Chondrocyte (in vitro differentiated cells): ENCODE measurements around the gene SPO11. TPM values are rescaled to one million over a fixed set of nuclear protein-coding genes. Genes with fewer than 3 reads are reported as not detected.
"Not testable (repeated sequence)": the region's sequence is repeated elsewhere in the genome, so short reads cannot be mapped to it uniquely, and the experiment has no call there.

Experiments
- DNase-seq: peaks from one replicate; pipeline ENCODE4 v3.0.0; 2021; ENCODE audit warnings: mixed read lengths, low spot score
- H3K27ac Mint-ChIP-seq: one replicate; pipeline ENCODE4 v1.8.0; 2021; ENCODE audit warnings: mild to moderate bottlenecking, moderate library complexity, mixed read lengths; ENCODE audit not compliant: unreplicated experiment
- H3K27me3 Mint-ChIP-seq: 2 replicates; pipeline ENCODE4 v1.8.0; 2021; ENCODE audit warnings: low read depth, mixed read lengths
- H3K36me3 Mint-ChIP-seq: 2 replicates; pipeline ENCODE4 v1.8.0; 2021; ENCODE audit warnings: low read depth, mixed read lengths
- H3K4me1 Mint-ChIP-seq: 2 replicates; pipeline ENCODE4 v1.8.0; 2021; ENCODE audit warnings: low read depth, mild to moderate bottlenecking, mixed read lengths
- H3K4me3 Mint-ChIP-seq: one replicate; pipeline ENCODE4 v1.8.0; 2021; ENCODE audit warnings: mild to moderate bottlenecking, moderate library complexity, mixed read lengths; ENCODE audit not compliant: unreplicated experiment
- H3K9me3 Mint-ChIP-seq: 2 replicates; pipeline ENCODE4 v1.8.0; 2021; ENCODE audit warnings: low read depth, mixed read lengths
- CTCF ChIP-seq: fragments of 200-600 bp; sonication (generic); IDR thresholded peaks from 2 replicates; pipeline ENCODE4 v1.5.0; 2021; ENCODE audit warnings: antibody characterized with exemption, mild to moderate bottlenecking, moderate library complexity
- total RNA-seq: library from RNA; stranded (reverse); gene quantifications from 3 replicates; pipeline ENCODE4 v1.2.1, GENCODE V29; 2021

Gene SPO11
- total RNA-seq, 1 donor from 2014 or later, result not detected

DNA sequence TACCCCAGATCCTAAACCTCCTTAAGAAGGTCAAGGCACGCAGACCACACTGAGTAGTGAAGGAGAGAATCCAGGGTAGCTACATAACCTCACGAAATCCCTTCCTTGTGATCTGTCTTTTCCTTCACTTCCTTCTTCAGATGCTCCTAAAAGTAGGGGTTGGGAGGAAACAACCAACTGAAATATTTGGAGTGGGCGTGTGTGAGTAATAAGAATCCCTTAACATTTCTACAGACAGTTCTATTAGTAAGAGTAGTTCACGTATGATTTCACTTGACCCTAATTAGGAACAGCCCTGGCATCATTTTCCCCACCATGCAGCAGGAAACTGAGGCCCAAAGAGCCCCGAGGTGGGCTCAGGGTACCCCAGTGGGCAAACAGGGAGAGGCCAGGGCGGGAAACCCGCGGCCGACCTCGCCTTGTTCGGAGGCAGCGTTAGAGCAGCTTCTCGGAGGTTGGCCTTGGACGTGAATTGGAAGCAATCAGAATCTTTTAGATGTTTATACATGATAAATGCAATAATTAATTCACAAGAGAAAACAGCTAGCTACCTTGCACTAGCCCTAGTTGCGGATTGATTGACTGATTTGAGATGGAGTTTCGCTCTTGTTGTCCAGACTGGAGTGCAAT, 20.6 kb downstream of the SPO11 start:
- peaks cover 20% of the 10 kb centered on the region for H3K4me1 Mint-ChIP-seq
- peak overlapping the region; percentile 61 for H3K4me3 Mint-ChIP-seq
- no peak for DNase-seq
- H3K36me3 Mint-ChIP-seq, result peaks cover 5% of the 10 kb centered on the region
- peaks cover 3% of the 10 kb centered on the region for H3K27me3 Mint-ChIP-seq
- peak overlapping the region; percentile 51 for H3K27ac Mint-ChIP-seq
- TF ChIP-seq CTCF, result no peak
- H3K9me3 Mint-ChIP-seq, result no peaks in the 10 kb centered on the region

DNA sequence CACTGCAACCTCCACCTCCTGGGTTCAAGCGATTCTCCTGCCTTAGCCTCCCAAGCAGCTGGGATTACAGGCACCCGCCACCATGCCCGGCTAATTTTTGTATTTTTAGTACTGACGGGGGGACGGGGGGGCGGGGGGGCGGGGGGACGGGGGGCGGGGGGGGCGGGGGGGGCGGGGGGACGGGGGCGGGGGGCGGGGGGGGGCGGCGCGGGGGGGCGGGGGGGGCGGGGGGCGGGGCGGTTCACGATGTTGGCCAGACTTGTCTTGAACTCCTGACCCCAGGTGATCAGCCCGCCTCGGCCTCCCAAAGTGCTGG, 21.1 kb downstream of the SPO11 start:
- H3K27ac Mint-ChIP-seq, H3K27me3 Mint-ChIP-seq, H3K36me3 Mint-ChIP-seq, DNase-seq, H3K9me3 Mint-ChIP-seq: not testable (repeated sequence)
- H3K4me1 Mint-ChIP-seq, result peaks cover 20% of the 10 kb centered on the region
- peak overlapping the region; percentile 88 for H3K4me3 Mint-ChIP-seq

DNA sequence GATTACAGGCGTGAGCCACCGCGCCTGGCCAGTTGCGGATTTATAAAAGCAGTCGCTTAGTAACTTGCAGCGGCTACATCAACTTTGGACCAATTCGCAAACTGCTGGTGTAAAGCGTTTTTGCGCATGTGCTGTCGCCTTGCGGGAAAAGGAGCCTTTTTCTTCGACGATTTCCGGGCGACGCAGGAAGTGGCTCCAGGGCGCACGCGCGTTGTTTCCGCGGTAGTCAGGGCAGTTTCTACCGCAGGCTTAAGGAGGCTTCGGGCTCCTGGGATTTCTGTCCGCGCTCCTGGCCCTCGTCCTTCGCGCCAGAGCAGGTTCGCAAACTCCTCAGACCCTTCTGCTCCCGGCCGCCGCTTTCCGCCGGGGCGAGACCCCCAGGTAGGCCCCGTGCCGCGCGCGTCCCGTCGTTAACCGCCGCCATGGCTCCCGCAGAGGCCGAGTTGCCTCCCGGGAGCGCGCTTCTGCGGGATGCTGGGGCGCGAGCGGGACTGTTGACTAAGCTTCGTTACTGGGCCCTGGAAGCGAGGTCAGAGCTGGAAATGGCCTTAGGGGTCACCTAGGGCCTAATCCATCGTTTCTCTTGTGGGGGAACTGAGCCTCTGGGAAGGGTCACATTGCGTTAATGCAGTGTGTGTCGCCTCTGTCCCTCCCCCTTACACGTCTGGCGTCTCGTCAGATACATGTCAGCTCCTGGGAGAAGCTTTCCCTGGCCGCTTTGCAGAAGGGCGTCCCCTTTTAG, 21.6 kb downstream of the SPO11 start, which contains the start of gene RAE1:
Gene RAE1, plus strand, starts transcription at position 214 of the 742 bp plus-strand sequence. CDS start 2,784 bp downstream, outside the sequence.
- Mint-ChIP-seq H3K27ac (peak within 1 kb of the TSS; percentile 90), H3K9me3 (no peaks in the 10 kb centered on the region), H3K36me3 (peaks cover 8% of the 10 kb centered on the region), H3K4me3 (peak within 1 kb of the TSS; percentile 88), H3K27me3 (peaks cover 1% of the 10 kb centered on the region), H3K4me1 (peaks cover 20% of the 10 kb centered on the region)
- DNase-seq, result no peak
- no peak for TF ChIP-seq CTCF

DNA sequence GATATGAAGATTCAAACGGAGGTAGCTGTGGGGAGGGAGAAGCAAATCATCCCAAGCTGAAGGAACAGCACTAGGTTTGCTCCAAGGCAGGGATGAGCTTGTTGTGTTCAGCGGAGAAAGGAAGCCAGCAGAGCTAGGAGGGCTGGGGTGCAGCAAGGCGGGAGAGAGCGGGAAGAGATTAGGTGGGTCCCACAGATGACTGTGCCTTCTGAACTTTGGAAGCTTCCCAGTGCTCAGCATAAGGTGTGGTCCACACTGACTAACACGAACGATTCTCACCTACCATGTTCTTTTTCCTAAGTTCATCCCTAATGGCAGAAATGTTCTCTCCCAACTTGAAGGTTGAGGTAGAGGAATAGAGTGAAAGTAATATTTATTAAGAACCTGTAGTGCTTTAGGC, 22.7 kb downstream of the SPO11 start:
- H3K9me3 Mint-ChIP-seq, result no peaks in the 10 kb centered on the region
- H3K4me3 Mint-ChIP-seq, result peak overlapping the region; percentile 88
- no peak for TF ChIP-seq CTCF
- H3K36me3 Mint-ChIP-seq, result peaks cover 12% of the 10 kb centered on the region
- H3K27me3 Mint-ChIP-seq, result no peaks in the 10 kb centered on the region
- peak overlapping the region; percentile 90 for H3K27ac Mint-ChIP-seq
- peaks cover 20% of the 10 kb centered on the region for H3K4me1 Mint-ChIP-seq
- no peak for DNase-seq

- TF ChIP-seq CTCF, result no peak
- H3K27ac Mint-ChIP-seq, result no peak overlapping the region
- no peak for DNase-seq
- peaks cover 20% of the 10 kb centered on the region for H3K4me1 Mint-ChIP-seq
- no peaks in the 10 kb centered on the region for H3K27me3 Mint-ChIP-seq
- H3K36me3 Mint-ChIP-seq, result peaks cover 12% of the 10 kb centered on the region
- no peaks in the 10 kb centered on the region for H3K9me3 Mint-ChIP-seq
- H3K4me3 Mint-ChIP-seq, result no peak overlapping the region
Observed at GRCh38 chr20:57353351-57353750, 23.7 kb downstream of the SPO11 start.
